T-helper 1 cell treated with Interleukin-12 subunit alpha and Interleukin-12 subunit beta and Interleukin-4 antibody, amounts not matched to agents 30 ng/mL and 1 ng/mL, for 36 hours (primary cell): ENCODE measurements around the gene CRHR1. TPM values are rescaled to one million over a fixed set of nuclear protein-coding genes. Genes with fewer than 3 reads are reported as not detected.

Source experiments
- intact Hi-C: fragments of 100-400 bp; cut with micrococcal nuclease; formaldehyde crosslinking; loops from one replicate; pipeline ENCODE4 v1.15.1; 2024
- total RNA-seq: library from RNA; stranded (reverse); gene quantifications from 2 replicates; pipeline ENCODE4 v1.2.3, GENCODE V29; 2022

CRHR1 gene
- total RNA-seq, 1 donor from 2014 or later = not detected

DNA sequence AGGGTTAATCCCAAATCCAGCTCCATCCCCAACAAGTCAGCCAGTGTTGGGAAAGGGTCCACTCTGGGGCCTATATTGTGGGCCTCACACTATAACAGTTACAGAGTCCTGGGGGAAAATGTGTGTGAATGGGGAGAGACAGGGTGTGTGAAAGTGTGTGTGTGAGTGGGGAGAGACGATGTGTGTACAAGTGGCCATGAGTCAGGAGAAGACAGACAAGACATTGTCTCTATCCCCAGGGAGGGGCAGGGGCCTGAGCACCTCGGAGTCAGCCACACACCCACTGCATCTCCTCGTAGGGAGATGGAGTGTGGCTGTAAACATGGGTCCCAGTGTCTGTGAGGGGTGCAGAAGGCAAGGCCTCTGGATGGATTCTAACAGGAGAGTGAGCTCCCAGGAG, 2.9 kb downstream of the CRHR1 start:
- intact Hi-C loops = loop anchor here (10.0 kb wide), 1 partner anchor 108 kb away; the partner anchor contains the start of gene MAPT

- intact Hi-C loops = loop anchor here (10.0 kb wide), 1 partner anchor 107 kb away; the partner anchor contains the start of gene MAPT
These were observed 3.5 kb downstream of the CRHR1 start for GRCh38 chr17:45787656-45788055.

DNA sequence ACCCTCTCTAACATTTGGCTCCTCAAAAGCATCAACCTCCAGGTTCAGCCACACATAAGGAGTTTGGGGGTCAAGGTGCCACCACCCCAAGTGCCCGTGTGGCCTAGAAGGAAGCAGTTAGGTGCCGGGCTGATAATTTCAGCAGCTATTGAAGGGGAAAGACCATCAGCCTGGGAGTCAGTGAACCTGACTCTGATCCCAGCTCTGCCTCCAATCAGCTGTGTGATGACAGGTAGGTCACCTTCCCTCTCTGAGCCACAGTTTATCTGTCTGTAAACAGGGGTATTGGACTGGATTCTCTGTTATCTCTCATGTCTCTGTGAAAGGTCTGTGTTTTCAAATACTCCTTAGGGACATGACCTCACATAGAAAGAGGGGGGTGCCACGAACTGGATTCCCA, 3.9 kb downstream of the CRHR1 start:
- intact Hi-C loops = loop anchor here (10.0 kb wide), 1 partner anchor 107 kb away; the partner anchor contains the start of gene MAPT

GRCh38 chr17:45789874-45790273, 5.8 kb downstream of the CRHR1 start:
- intact Hi-C loops = loop anchor here (5.0 to 10.0 kb wide), 2 partner anchors 105 to 312 kb away; partner anchors contain the start of gene MAPT

- intact Hi-C loops = loop anchor here (5.0 kb wide), 1 partner anchor 312 kb away; no protein-coding TSS in a partner anchor
These were observed 6.3 kb downstream of the CRHR1 start for GRCh38 chr17:45790296-45790922.

DNA sequence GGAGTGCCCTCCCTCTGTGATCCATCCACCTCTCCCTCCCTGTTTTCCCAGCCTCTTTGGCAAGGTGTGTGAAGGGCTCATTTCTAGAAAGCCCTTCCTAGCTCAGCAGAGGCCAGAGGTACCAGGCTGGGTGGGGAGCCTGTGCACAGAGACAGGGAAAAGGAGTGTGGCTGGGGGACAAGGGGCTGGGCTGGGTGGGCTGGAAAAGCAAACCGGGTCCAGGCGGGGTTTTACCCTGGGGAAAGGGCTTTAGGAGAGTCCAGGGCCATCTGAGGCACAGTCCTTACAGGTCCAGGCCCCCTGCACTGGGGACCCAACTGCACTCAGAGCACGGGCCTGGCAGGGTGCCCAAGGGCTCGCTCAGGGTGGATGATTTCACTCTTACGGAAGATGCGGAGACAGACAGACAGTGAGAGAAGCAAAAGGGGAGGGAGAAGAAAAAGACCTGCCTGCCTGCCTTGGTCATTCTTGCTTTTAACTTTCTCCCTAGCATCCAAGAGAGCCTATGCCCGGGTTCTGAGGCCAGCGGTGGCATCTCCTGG, 7.0 kb downstream of the CRHR1 start:
- intact Hi-C loops = loop anchor here (5.0 kb wide), 1 partner anchor 311 kb away; no protein-coding TSS in a partner anchor

- intact Hi-C loops = loop anchor here (5.0 kb wide), 1 partner anchor 310 kb away; no protein-coding TSS in a partner anchor
These were observed 7.8 kb downstream of the CRHR1 start for GRCh38 chr17:45791935-45792334.

DNA sequence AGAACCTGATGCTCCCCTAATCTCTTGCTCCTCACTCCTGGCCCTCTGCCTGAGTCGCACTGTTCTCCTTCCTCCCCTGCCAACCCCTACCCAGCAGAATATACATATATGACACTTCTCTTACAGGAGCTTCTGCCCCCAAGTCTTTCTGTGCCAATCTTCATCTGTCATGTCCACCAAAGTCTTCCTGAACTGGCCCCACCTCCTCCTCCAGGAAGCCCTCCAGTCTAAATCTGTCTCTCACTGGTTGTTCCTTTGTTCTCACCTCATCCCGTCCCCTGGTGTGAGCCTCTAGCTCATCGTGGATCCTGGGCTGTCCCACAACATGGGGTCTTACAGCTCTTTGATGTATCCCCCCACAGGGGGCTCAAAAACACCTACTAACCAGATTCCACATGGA, 8.3 kb downstream of the CRHR1 start:
- intact Hi-C loops = loop anchor here (5.0 kb wide), 1 partner anchor 310 kb away; no protein-coding TSS in a partner anchor

- intact Hi-C loops = loop anchor here (5.0 kb wide), 1 partner anchor 309 kb away; no protein-coding TSS in a partner anchor
These were observed 9.1 kb downstream of the CRHR1 start for GRCh38 chr17:45792995-45793755.

DNA sequence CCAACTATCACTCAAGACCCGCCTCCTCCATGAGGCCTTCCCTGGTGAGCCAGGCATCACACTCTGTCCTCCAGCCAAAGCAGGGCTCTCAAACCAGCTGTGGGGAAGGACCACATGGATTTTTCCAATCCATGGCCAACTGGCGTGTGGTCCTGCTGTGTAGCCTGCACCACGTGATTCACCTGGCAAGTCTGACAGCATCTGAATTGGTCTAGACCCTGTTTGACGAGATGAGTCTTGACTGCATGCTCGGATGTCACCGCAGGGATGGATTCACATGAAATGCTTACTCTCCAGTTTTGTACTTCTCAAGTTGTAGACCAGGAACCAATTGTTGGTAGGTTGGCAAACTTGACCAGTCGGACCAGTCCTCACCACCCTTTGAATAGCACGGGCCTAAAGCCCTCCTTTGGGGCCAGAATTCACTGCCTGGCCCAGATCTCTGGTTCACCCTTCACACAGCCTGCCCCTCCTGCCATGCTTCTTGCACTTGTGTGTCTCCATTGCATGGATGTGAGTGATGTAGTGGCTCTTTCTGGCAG, 9.9 kb downstream of the CRHR1 start:
- intact Hi-C loops = loop anchor here (5.0 kb wide), 1 partner anchor 308 kb away; no protein-coding TSS in a partner anchor

DNA sequence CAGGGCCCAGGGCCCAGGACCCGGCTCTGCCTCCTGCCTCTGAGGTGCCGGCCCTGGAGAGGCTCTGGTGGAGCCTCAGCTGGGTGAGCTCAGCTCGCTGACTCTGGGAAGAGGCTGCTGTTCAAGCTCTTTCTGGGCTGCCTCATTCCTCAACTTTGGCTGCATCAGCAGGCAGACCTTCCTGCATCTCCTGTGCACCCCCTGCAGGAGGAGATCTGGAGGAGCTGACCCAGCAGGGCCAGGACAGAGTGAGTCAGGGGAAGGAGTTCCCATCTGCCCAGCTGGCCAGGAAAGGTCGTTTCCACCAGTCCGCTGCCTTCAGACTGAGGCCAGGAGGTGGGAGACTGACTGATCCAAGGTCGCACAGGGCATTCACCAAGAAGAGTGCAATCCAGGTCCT, 10.7 kb downstream of the CRHR1 start:
- intact Hi-C loops = loop anchor here (5.0 kb wide), 1 partner anchor 307 kb away; no protein-coding TSS in a partner anchor

DNA sequence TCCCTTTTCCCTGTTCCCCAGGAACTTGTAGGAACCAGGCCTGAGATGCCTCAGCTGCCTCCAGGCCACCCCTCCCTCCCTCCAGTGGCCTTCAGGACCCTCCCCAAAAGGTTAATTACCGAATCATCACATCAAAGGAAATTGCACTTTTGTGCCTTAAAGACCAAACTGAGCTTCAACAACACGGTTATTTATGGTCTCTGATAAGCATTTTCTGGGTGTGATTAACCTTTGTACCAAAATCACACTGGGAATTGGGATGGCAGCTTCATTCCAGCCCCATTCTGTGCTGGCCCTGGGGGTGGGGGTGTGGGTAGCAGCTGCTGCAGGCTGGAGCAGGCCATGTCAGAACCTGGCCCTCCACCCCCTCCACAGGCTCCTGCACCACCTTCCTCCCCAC, 16.7 kb downstream of the CRHR1 start:
- intact Hi-C loops = no loop called here

- intact Hi-C loops = no loop called here
These were observed 17.3 kb downstream of the CRHR1 start for GRCh38 chr17:45801421-45801820.

DNA sequence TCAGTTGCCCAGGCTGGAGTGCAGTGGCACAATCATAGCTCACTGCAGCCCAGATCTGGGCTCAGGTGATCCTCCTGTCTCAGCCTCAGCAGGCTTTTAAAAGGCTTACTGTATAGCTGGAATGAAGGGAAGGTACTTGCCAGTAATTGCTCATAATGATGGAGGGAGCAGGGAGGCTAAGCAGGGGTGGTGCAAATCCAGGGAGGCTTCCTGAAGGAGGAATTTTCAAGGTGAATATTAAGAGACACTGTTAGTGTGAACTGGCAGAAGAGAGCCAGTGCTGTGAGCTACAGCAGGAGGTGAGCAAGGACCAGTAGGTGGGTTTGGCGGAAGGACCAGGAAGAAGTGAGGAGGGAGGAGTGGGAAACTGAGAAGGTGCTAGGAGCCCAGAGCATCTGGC, 24.7 kb downstream of the CRHR1 start:
- intact Hi-C loops = no loop called here

DNA sequence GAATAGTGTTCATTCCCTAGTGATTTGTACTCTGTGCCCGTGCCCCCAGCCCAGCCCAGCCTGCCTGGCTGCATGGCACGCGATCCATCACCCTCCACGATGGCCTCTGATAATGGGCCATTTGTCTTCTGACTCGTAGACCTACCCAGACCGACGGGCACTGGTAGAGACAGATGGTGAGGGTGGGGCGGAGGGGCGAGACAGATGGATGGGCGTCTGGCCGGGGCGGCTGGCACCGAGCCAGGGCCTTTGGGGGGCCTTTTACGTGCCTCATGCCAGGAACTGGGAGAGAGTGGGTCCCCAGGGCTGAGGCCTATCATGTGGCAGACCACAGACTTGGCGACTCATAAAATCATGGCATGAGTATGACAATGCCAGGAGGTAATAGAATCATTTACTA, 25.4 kb downstream of the CRHR1 start:
- intact Hi-C loops = no loop called here

- intact Hi-C loops = no loop called here
These were observed 28.0 kb downstream of the CRHR1 start for GRCh38 chr17:45812102-45812501.

DNA sequence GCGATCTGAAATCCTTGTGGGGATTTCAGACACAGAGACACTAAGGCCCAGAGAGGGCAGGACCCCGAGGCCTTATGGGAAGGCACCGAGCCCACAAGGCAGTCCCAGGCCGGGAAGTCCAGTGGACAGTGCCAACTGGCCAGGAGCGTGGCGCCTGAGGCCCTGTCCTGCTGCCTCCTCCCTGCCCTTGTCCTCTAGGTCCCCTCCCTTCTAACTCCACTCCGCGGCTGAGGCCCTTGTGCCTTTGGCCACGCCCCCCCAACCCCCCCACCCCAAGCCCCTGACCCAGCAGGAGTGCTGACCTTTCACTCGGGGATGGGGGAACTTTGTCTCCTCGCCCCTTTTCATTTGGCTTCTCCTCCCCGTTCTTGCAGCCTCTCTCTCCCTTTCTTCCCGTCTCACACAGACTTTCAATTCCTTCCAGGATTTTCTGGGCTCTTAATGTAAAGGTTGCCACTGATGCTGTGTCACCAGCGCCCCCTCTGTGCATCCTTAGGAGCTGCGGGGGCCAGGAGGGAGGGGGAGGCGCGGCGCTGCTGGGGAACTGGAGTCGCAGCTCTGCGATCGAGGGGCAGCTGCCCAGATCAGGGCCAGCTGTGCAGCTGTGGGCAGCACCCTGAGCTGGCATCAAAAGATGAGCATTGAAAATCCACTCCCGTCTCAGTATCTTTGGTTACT, 29.1 kb downstream of the CRHR1 start:
- intact Hi-C loops = no loop called here

DNA sequence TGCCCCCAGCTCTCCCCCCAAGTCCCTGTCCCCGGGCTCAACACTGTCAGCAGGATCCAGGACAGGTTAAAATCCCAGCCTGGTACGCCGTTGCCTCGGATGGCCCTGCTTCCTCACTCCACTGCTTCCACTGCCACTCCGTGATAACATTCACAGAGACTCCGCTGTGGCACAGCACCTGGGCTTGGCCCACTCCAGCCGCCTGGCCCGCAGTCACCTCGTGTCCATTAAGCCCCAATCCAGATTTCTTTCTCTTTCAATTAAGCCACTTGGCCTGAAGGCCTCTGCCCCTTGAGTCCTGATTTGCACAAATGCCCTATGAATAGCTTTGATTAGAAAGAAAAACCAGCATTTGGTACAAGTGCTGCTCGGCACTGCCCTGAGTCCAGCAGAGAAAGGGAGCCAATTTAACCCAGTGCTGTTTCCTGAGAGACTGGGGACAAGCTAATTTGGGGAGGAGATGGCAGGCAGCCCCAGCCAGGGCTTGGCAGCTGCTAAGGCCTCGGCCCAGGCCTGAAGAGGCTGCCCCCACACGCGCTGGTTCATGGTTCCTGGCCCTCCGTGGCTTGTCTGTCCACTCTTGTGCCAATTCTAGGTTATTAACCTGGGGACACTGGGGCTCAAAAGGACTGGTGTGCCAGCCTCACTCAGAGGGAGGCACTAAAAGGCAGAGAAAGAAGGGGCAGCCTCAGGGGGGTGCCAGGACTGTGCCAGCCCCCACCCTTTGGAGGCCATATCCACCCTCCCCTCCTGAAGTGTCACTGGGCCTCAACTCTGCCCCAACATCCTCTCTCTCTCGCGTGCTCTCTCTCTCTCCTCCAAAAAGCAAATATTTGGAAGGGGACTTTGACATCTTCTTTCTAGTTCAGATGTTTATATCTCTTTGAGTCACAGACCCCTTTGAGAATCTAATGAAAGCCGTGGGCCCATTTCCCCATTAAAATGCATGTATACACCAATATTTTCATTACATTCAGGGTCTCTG, 30.8 kb downstream of the CRHR1 start:
- intact Hi-C loops = no loop called here

DNA sequence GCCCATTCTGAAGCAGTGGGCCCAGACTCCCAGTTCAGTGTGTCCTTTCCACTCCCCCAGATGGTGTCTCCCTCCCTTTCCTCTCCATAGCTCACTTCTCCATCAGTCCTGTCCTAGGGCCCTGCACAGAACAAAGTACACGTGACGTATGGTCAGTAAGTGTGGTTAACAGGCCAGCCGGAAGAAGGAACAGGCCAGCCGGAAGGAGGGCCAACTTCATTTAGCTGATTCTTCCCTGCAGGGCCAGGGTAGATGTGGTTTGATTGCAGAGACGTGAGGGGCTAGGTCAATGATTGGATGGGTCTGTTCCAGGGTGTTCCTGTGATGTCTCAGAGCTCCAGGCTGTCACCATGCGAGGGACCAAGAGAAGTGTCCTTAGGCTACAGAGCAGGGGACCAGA, 31.6 kb downstream of the CRHR1 start:
- intact Hi-C loops = no loop called here

- intact Hi-C loops = no loop called here
These were observed 33.9 kb downstream of the CRHR1 start for GRCh38 chr17:45818041-45818440.
